Loucy (cell line): ENCODE results near the gene RNASET2.
A peak's percentile ranks its signal among the peaks of the same experiment; 100 is the strongest.

ENCODE experiments used
- H2AFZ ChIP-seq: fragments of 200-600 bp; sonication (generic); 2 replicates; pipeline ENCODE4 v1.6.0; 2016; ENCODE audit warnings: antibody characterized with exemption, mild to moderate bottlenecking, low read length, moderate library complexity
- H3F3A ChIP-seq: fragments of 200-600 bp; 2 replicates; pipeline ENCODE4 v1.6.0; 2016; ENCODE audit warnings: antibody characterized with exemption, low read depth, mild to moderate bottlenecking
- H3K27me3 ChIP-seq: fragments of 200-600 bp; sonication (generic); 2 replicates; pipeline ENCODE4 v1.6.1; 2014; ENCODE audit warnings: low read length, mild to moderate bottlenecking; ENCODE audit not compliant: insufficient read depth, poor library complexity, severe bottlenecking
- H3K36me3 ChIP-seq: fragments of 200-600 bp; sonication (generic); 2 replicates; pipeline ENCODE4 v1.6.1; 2016; ENCODE audit warnings: low read length; ENCODE audit not compliant: insufficient read depth
- H3K4me1 ChIP-seq: fragments of 200-600 bp; sonication (generic); 2 replicates; pipeline ENCODE4 v1.5.1; 2014; ENCODE audit warnings: low read length, mild to moderate bottlenecking; ENCODE audit not compliant: insufficient read depth, poor library complexity, severe bottlenecking
- H3K4me2 ChIP-seq: fragments of 200-600 bp; sonication (generic); 2 replicates; pipeline ENCODE4 v1.6.0; 2014; ENCODE audit warnings: antibody characterized with exemption, low read length, low read depth, mild to moderate bottlenecking; ENCODE audit not compliant: poor library complexity, severe bottlenecking
- H3K4me3 ChIP-seq: fragments of 200-600 bp; sonication (generic); 2 replicates; pipeline ENCODE4 v1.5.1; 2014; ENCODE audit warnings: low read length, mild to moderate bottlenecking, mixed read lengths; ENCODE audit not compliant: poor library complexity, severe bottlenecking
- H3K79me2 ChIP-seq: fragments of 200-600 bp; sonication (generic); 2 replicates; pipeline ENCODE4 v1.6.1; 2014; ENCODE audit warnings: low read length; ENCODE audit not compliant: insufficient read depth
- H3K9ac ChIP-seq: fragments of 200-600 bp; sonication (generic); 2 replicates; pipeline ENCODE4 v1.6.0; 2014; ENCODE audit warnings: mild to moderate bottlenecking, low read depth, low read length, moderate library complexity; ENCODE audit not compliant: poor library complexity, severe bottlenecking
- H3K9me2 ChIP-seq: fragments of 200-600 bp; sonication (generic); replicated peaks from 2 replicates; pipeline ENCODE4 v1.6.1; 2016; ENCODE audit warnings: low read depth, low read length, mixed read lengths
- H3K9me3 ChIP-seq: fragments of 200-600 bp; sonication (generic); 2 replicates; pipeline ENCODE4 v1.6.1; 2014; ENCODE audit warnings: mild to moderate bottlenecking, antibody characterized with exemption, low read length, low read depth; ENCODE audit not compliant: insufficient read depth
- H4K20me1 ChIP-seq: fragments of 200-600 bp; sonication (generic); 2 replicates; pipeline ENCODE4 v1.6.0; 2014; ENCODE audit warnings: antibody characterized with exemption, low read length, mild to moderate bottlenecking; ENCODE audit not compliant: insufficient read depth, poor library complexity, severe bottlenecking
- EZH2phosphoT487 ChIP-seq: fragments of 200-600 bp; IDR thresholded peaks from 2 replicates; pipeline ENCODE4 v1.6.1; 2018; ENCODE audit warnings: antibody characterized with exemption, mild to moderate bottlenecking, moderate library complexity, borderline replicate concordance
- TF ChIP-seq, protein P1 (sequence below): fragments of 200-600 bp; sonication (generic); conservative IDR thresholded peaks from 2 replicates; pipeline ENCODE4 v1.5.1; 2014; ENCODE audit warnings: mild to moderate bottlenecking, antibody characterized with exemption, low read length

The RNASET2 gene

DNA sequence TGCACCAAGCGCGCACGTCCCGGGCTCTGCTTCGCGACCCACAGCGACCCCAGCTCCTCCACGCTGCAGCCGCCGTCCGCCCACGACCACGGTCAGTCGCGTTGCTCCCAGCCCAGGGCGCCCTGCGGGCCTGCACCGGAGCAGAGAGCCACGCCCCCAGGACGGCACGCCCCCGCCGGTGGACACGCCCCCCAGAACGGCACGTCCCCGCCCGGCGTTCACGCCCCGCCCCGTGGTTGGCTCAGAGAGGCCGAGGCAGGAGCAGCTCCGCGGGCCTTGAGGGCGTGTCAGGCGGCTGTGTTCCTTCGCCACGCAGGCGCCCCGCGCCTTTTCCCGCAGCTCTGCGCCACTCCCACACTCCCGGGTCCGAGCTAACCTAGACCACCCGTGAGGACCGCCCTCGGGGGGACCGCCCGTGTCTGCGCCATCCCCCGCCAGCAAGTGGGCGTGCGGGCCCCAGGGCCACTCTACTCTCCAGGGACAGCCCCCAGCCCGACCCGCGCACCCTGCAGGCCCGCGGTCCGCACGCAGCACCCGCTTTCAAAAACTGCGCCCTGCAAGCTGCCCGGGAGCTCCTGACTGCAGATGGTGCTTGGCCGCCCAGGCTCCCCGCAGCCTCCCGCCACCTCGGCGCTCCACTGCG, at the start of gene RNASET2:
TSS of gene RNASET2 (minus strand) at position 107 of the 643 bp plus-strand sequence. CDS start 368 bp downstream, outside the sequence.
- Histone ChIP-seq H2AFZ (peak within 1 kb of the TSS; percentile 95), H3F3A (peaks cover 4% of the 10 kb centered on the region; the same call in 1 of the 2 replicates), H3K4me1 (peaks cover 48% of the 10 kb centered on the region), H3K36me3 (no peaks in the 10 kb centered on the region), H3K9me3 (no peaks in the 10 kb centered on the region), H3K4me2 (peak within 1 kb of the TSS; percentile 91), H3K9ac (peak within 1 kb of the TSS; percentile 81), H4K20me1 (no peaks in the 10 kb centered on the region), H3K27me3 (no peaks in the 10 kb centered on the region), H3K79me2 (peaks cover 8% of the 10 kb centered on the region; the same call in 1 of the 2 replicates), H3K4me3 (peak within 1 kb of the TSS; percentile 87), H3K9me2 (no peaks in the 10 kb centered on the region)
- TF ChIP-seq EZH2phosphoT487, result no peak
- TF ChIP-seq, protein P1, sequence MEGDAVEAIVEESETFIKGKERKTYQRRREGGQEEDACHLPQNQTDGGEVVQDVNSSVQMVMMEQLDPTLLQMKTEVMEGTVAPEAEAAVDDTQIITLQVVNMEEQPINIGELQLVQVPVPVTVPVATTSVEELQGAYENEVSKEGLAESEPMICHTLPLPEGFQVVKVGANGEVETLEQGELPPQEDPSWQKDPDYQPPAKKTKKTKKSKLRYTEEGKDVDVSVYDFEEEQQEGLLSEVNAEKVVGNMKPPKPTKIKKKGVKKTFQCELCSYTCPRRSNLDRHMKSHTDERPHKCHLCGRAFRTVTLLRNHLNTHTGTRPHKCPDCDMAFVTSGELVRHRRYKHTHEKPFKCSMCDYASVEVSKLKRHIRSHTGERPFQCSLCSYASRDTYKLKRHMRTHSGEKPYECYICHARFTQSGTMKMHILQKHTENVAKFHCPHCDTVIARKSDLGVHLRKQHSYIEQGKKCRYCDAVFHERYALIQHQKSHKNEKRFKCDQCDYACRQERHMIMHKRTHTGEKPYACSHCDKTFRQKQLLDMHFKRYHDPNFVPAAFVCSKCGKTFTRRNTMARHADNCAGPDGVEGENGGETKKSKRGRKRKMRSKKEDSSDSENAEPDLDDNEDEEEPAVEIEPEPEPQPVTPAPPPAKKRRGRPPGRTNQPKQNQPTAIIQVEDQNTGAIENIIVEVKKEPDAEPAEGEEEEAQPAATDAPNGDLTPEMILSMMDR, result no peak

GRCh38 chr6:167005350-167006159, 49.2 kb upstream of the RNASET2 start:
- Histone ChIP-seq H3F3A (no peaks in the 10 kb centered on the region), H3K4me3 (no peak overlapping the region), H3K9me3 (no peaks in the 10 kb centered on the region), H4K20me1 (peaks cover 27% of the 10 kb centered on the region), H3K27me3 (no peaks in the 10 kb centered on the region), H3K9me2 (no peaks in the 10 kb centered on the region), H2AFZ (no peak overlapping the region), H3K79me2 (peaks cover 57% of the 10 kb centered on the region), H3K4me1 (peaks cover 31% of the 10 kb centered on the region), H3K9ac (no peak overlapping the region), H3K36me3 (peaks cover 19% of the 10 kb centered on the region), H3K4me2 (no peak overlapping the region)
- TF ChIP-seq, protein P1, result no peak
- TF ChIP-seq EZH2phosphoT487, result no peak

DNA sequence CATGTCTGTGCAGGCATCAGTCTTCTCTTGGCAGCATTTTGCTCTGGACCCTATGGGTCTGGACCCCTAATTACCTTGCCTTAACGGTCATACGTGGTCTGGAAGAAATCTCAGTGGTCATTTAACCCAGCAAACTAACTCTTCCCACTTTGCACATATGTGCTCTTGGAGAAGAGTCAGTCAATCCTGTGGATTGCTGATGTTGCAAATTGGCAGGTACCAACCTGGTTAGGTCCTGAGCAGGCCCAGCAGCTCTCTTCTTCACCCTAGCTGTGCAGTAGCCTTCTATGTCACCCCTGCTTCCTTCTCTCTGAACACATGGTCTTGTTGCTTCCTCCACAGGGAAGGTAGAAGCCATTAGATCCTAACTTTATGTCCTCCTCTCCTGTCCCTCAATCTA, 44.4 kb upstream of the RNASET2 start:
- Histone ChIP-seq H4K20me1 (peaks cover 52% of the 10 kb centered on the region), H2AFZ (no peak overlapping the region), H3K79me2 (peaks cover 91% of the 10 kb centered on the region), H3K4me2 (peak overlapping the region; percentile 98), H3K27me3 (no peaks in the 10 kb centered on the region), H3K9me3 (no peaks in the 10 kb centered on the region), H3K36me3 (peaks cover 7% of the 10 kb centered on the region), H3K9me2 (no peaks in the 10 kb centered on the region), H3K9ac (peak overlapping the region; percentile 94), H3K4me3 (peak overlapping the region; percentile 96), H3K4me1 (peaks cover 53% of the 10 kb centered on the region), H3F3A (no peaks in the 10 kb centered on the region)
- TF ChIP-seq EZH2phosphoT487, result no peak
- TF ChIP-seq, protein P1, result no peak
